ENCODE measurements around the gene RNF157. TPM values are rescaled to one million over a fixed set of nuclear protein-coding genes. Genes with fewer than 3 reads are reported as not detected.

Gene RNF157
- total and polyA plus RNA-seq, 8 donors, result 0.95 to 41.4 (median 4.5) TPM

- intact Hi-C loops (cut with DNase I; ENCODE audit: low total_unique reads), result loop anchor here (10.0 kb wide), 1 partner anchor 59 kb away; no protein-coding TSS in a partner anchor
- WGBS, 5 donors, result 80 to 95% (median 88%) methylated on average over 5 of the region's 5 CpGs
- DNase-seq, result no peak
- H3K36me3 ChIP-seq, result no peaks in the 10 kb centered on the region
- peaks cover 10 to 12% (median 10%) of the 10 kb centered on the region in 4 donors for H3K4me1 ChIP-seq
- H3K9me3 ChIP-seq, result no peaks in the 10 kb centered on the region
- TF ChIP-seq POLR2A (IDR thresholded peaks at IDR 0.05), result no peak
- TF ChIP-seq POLR2AphosphoS5 (IDR thresholded peaks at IDR 0.05), result no peak
- TF ChIP-seq EP300 (IDR thresholded peaks at IDR 0.05), result no peak
- TF ChIP-seq CTCF (IDR thresholded peaks at IDR 0.05), result no peak
- H3K27ac ChIP-seq, result no peak overlapping the region
- H3K4me3 ChIP-seq, result no peak overlapping the region
- H3K27me3 ChIP-seq, result peaks cover 0 to 1% (median 0%) of the 10 kb centered on the region in 3 donors
Measured at GRCh38 chr17:76125391-76125675, 115.0 kb downstream of the RNF157 start.

- no peaks in the 10 kb centered on the region for H3K36me3 ChIP-seq
- TF ChIP-seq POLR2AphosphoS5 (IDR thresholded peaks at IDR 0.05) (no peak), CTCF (IDR thresholded peaks at IDR 0.05) (no peak), EP300 (IDR thresholded peaks at IDR 0.05) (no peak)
- DNase-seq, result no peak
- H3K27ac ChIP-seq, result no peak overlapping the region
- peaks cover 10 to 12% (median 10%) of the 10 kb centered on the region in 4 donors for H3K4me1 ChIP-seq
- H3K9me3 ChIP-seq, result no peaks in the 10 kb centered on the region
- intact Hi-C loops (cut with DNase I; ENCODE audit: low total_unique reads), result loop anchor here (5.0 to 10.0 kb wide), 2 partner anchors 60 to 153 kb away; no protein-coding TSS in a partner anchor
- whole genome bisulfite sequencing, 5 donors, result 85 to 90% (median 88%) methylated on average over 20 to 22 of the region's 22 CpGs
- no peaks in the 10 kb centered on the region for H3K27me3 ChIP-seq
- no peak overlapping the region for H3K4me3 ChIP-seq
Measured at GRCh38 chr17:76124582-76125390, 115.5 kb downstream of the RNF157 start.

- Histone ChIP-seq H3K9me3 (no peaks in the 10 kb centered on the region), H3K36me3 (no peaks in the 10 kb centered on the region), H3K27ac (no peak overlapping the region), H3K27me3 (no peaks in the 10 kb centered on the region), H3K4me3 (no peak overlapping the region), H3K4me1 (peaks cover 10 to 12% (median 10%) of the 10 kb centered on the region in 4 donors)
- intact Hi-C loops (cut with DNase I; ENCODE audit: low total_unique reads), result loop anchor here (5.0 to 10.0 kb wide), 2 partner anchors 61 to 153 kb away; no protein-coding TSS in a partner anchor
- no peak for DNase-seq
- 59 to 77% (median 65%) methylated on average over 7 to 9 of the region's 9 CpGs for WGBS, 5 donors
- TF ChIP-seq CTCF (IDR thresholded peaks at IDR 0.05) (no peak), POLR2AphosphoS5 (IDR thresholded peaks at IDR 0.05) (no peak), POLR2A (IDR thresholded peaks at IDR 0.05) (no peak), EP300 (IDR thresholded peaks at IDR 0.05) (no peak)
Measured at GRCh38 chr17:76123749-76124581, 116.3 kb downstream of the RNF157 start.

- no peaks in the 10 kb centered on the region for H3K36me3 ChIP-seq
- peaks cover 10 to 12% (median 10%) of the 10 kb centered on the region in 4 donors for H3K4me1 ChIP-seq
- H3K27ac ChIP-seq, result no peak overlapping the region
- TF ChIP-seq POLR2AphosphoS5 (IDR thresholded peaks at IDR 0.05), result no peak
- 74 to 87% (median 79%) methylated on average over 5 of the region's 5 CpGs for WGBS, 5 donors
- no peaks in the 10 kb centered on the region for H3K9me3 ChIP-seq
- intact Hi-C loops (cut with DNase I; ENCODE audit: low total_unique reads), result loop anchor here (5.0 to 10.0 kb wide), 2 partner anchors 62 to 154 kb away; no protein-coding TSS in a partner anchor
- H3K27me3 ChIP-seq, result no peaks in the 10 kb centered on the region
- DNase-seq, result no peak
- no peak overlapping the region for H3K4me3 ChIP-seq
Measured at GRCh38 chr17:76123191-76123499, 117.1 kb downstream of the RNF157 start.
